ENCODE data around the gene CHRNA7. TPM values are rescaled to one million over a fixed set of nuclear protein-coding genes. Genes with fewer than 3 reads are reported as not detected.

Gene CHRNA7
- total and polyA plus RNA-seq, 2 of the 8 experiments (the other 6 are each of a cell fraction or from before 2014, with no cell fraction given): 7.5 to 11.0 TPM

- no peak overlapping the region for H2AK5ac ChIP-seq (ENCODE audit: low read depth, low read length)
- no peak overlapping the region for H3K4ac ChIP-seq (replicated peaks; ENCODE audit: insufficient read length, low read depth, low read length)
- peaks cover 0 to 15% (median 7%) of the 10 kb centered on the region in 4 experiments; a peak in 3 of 7 replicates for H3K27me3 ChIP-seq (replicated peaks in 1 of 4; ENCODE audit: control insufficient read depth in 3 of 4, extremely low read depth in 1 of 4, insufficient read depth in 3 of 4, low read length in 3 of 4)
- no peak overlapping the region for H3K27ac ChIP-seq (ENCODE audit: low read depth, low read length)
- no peak overlapping the region for H3K14ac ChIP-seq (ENCODE audit: insufficient read length)
- H4K5ac ChIP-seq (ENCODE audit: insufficient read length, low read depth, low read length): no peak overlapping the region
- FAIRE-seq (no peak), DNase-seq (ENCODE audit: low read depth in 1 of 2, low spot score in 2 of 2) (no peak)
- H3K18ac ChIP-seq (ENCODE audit: extremely low read depth, low read length): no peak overlapping the region
- no peak overlapping the region for H2BK120ac ChIP-seq (replicated peaks; ENCODE audit: low read depth, low read length)
- no peaks in the 10 kb centered on the region for H3K79me1 ChIP-seq (ENCODE audit: low read depth, low read length)
- H2AFZ ChIP-seq (ENCODE audit: low read length): no peak overlapping the region
- H3K23ac ChIP-seq (ENCODE audit: insufficient read length): no peak overlapping the region
- no peak overlapping the region for H2BK5ac ChIP-seq (ENCODE audit: low read depth, low read length)
- no peaks in the 10 kb centered on the region for H3K9me3 ChIP-seq (ENCODE audit: insufficient read depth in 2 of 2, low read depth in 1 of 2, low read length in 1 of 2)
- H4K91ac ChIP-seq (replicated peaks; ENCODE audit: insufficient read length, low read length): no peak overlapping the region
- no peak overlapping the region for H2BK15ac ChIP-seq (ENCODE audit: low read length)
- no peak overlapping the region for H3K56ac ChIP-seq (replicated peaks; ENCODE audit: insufficient read length, low read depth, low read length)
- POLR2A ChIA-PET (ENCODE audit: partially characterized antibody): no interaction called here
- no peak overlapping the region for H2BK20ac ChIP-seq (ENCODE audit: low read length)
- H3K4me1 ChIP-seq (replicated peaks in 1 of 4; ENCODE audit: control insufficient read depth in 3 of 4, insufficient read depth in 4 of 4, low read length in 3 of 4): peaks cover 0 to 3% (median 0%) of the 10 kb centered on the region in 4 experiments; a peak in 2 of 7 replicates
- H3K9ac ChIP-seq (replicated peaks in 1 of 4; ENCODE audit: extremely low read depth in 1 of 4, low read depth in 3 of 4, low read length in 3 of 4): no peak overlapping the region
- H3K79me2 ChIP-seq (ENCODE audit: control insufficient read depth in 1 of 2, insufficient read depth in 2 of 2, low read length in 2 of 2): no peaks in the 10 kb centered on the region
- CTCF ChIA-PET (ENCODE audit: partially characterized antibody): interaction anchor here (1.3 kb wide), 2 partner anchors 9 to 32 kb away, joined by 3 read pairs; no protein-coding TSS in a partner anchor
- no peak overlapping the region for H3K4me2 ChIP-seq (ENCODE audit: insufficient read depth in 1 of 2, low read depth in 2 of 2, low read length in 2 of 2)
- H3K4me3 ChIP-seq (ENCODE audit: extremely low read depth in 1 of 4, insufficient read depth in 2 of 4, low read depth in 3 of 4, low read length in 4 of 4): no peak overlapping the region
- H2BK12ac ChIP-seq (ENCODE audit: low read depth, low read length): no peak overlapping the region
- no peak overlapping the region for H4K8ac ChIP-seq (ENCODE audit: extremely low read depth, insufficient read depth, low read length)
- 90% methylated on average over 5 of the region's 5 CpGs; no CpG with 5 or more reads in 1 of the 2 experiments for WGBS, 2 experiments (ENCODE audit: extremely low coverage in 1 of 2, insufficient coverage in 1 of 2, insufficient read length in 1 of 2, insufficient replicate concordance in 2 of 2, low coverage in 1 of 2, low lambda C conversion rate in 2 of 2, missing lambda C conversion rate in 1 of 2)
- H4K20me1 ChIP-seq (replicated peaks in 1 of 2; ENCODE audit: control insufficient read depth in 1 of 2, insufficient read depth in 2 of 2, low read length in 2 of 2): peaks cover 0 to 2% of the 10 kb centered on the region in 2 experiments
- no peaks in the 10 kb centered on the region for H3K36me3 ChIP-seq (ENCODE audit: control insufficient read depth in 2 of 4, insufficient read depth in 4 of 4, low read length in 3 of 4)
- H3K23me2 ChIP-seq (ENCODE audit: low read depth, low read length): peaks cover 18% of the 10 kb centered on the region
- no peak for TF ChIP-seq CEBPB (IDR thresholded peaks at IDR 0.05; ENCODE audit: low read depth, low read length)
- no peak for TF ChIP-seq TBP (IDR thresholded peaks at IDR 0.05; ENCODE audit: low read depth, low read length)
- no peak for TF ChIP-seq SRF (IDR thresholded peaks at IDR 0.05; ENCODE audit: low read depth, low read length)
- TF ChIP-seq MAX (IDR thresholded peaks at IDR 0.05): no peak
- no peak for TF ChIP-seq RAD21 (IDR thresholded peaks at IDR 0.05 in 1 of 2, conservative IDR thresholded peaks at IDR 0.05 in 1 of 2; ENCODE audit: low read depth in 2 of 2, low read length in 2 of 2)
- TF ChIP-seq FOSL1 (IDR thresholded peaks at IDR 0.05; ENCODE audit: insufficient read depth, low read depth, low read length): no peak
- no peak for TF ChIP-seq SP4 (IDR thresholded peaks at IDR 0.05; ENCODE audit: low read length)
- no peak for TF ChIP-seq SUZ12 (IDR thresholded peaks at IDR 0.05; ENCODE audit: low read length)
- TF ChIP-seq USF2 (IDR thresholded peaks at IDR 0.05; ENCODE audit: low read length): no peak
- no peak for TF ChIP-seq BRCA1 (IDR thresholded peaks at IDR 0.05; ENCODE audit: low read depth, low read length)
- TF ChIP-seq JUN (IDR thresholded peaks at IDR 0.05; ENCODE audit: low read depth, low read length): no peak
- no peak for TF ChIP-seq PHF8 (conservative IDR thresholded peaks at IDR 0.05; ENCODE audit: low read depth, low read length)
Measured at GRCh38 chr15:32033186-32033890, 3.0 kb downstream of the CHRNA7 start.

All from H1 (cell line).